Measurements from ENCODE around the gene ADAM15. TPM values are rescaled to one million over a fixed set of nuclear protein-coding genes. Genes with fewer than 3 reads are reported as not detected.

ADAM15 gene
- total RNA-seq, 1 experiment from 2014 or later, result 187 TPM

DNA sequence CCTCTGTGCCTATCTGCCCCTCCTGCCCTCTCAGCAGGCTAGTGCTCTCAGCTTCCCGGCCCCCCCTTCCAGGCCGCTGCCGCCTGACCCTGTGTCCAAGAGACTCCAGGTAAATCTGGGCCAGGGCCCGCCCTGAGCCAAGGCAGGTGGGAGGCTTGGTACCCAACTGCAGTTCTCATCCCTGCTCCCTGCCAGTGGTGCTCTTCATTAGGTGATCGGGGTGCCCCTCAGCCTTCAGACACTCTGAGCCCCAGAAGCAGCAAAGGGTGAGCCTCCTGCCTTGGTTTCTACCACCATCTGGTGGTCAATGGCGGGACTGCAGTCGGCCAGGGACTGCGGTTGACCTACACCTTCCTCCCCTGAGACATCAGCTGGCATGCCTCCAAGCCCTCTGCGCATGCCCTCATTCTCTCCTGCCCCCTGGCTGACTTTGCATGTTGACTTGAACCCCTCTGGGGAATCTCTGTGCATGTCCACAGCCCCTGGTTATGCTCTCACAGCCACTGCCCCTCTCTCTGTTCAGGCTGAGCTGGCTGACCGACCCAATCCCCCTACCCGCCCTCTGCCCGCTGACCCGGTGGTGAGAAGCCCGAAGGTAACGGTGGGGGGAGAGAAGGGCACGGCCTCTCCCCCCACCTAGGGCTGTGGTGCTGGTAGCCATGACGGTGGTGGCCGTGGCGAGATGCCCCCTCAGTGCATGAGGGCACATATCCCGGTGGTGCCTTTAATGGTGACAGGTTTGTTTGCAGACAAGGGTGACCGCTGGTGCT, 10.4 kb downstream of the ADAM15 start:
- CTCF ChIA-PET, result interaction anchor here (0.8 kb wide), 1 partner anchor 17 kb away, joined by 3 read pairs; no protein-coding TSS in a partner anchor
- Histone ChIP-seq H3K36me3 (ENCODE audit: low read depth) (peaks cover 14% of the 10 kb centered on the region; the same call in 1 of the 2 replicates), H3K4me1 (replicated peaks; ENCODE audit: insufficient read depth) (peaks cover 10% of the 10 kb centered on the region), H3K27ac (no peak overlapping the region), H3K79me2 (ENCODE audit: low read depth) (peaks cover 13% of the 10 kb centered on the region), H3K4me3 (no peak overlapping the region), H3K27me3 (ENCODE audit: insufficient read depth, low read depth) (no peaks in the 10 kb centered on the region), H3K4me2 (no peak overlapping the region), H3K9me3 (ENCODE audit: insufficient read depth, low read depth) (no peaks in the 10 kb centered on the region), H3F3A (ENCODE audit: insufficient read depth, low read depth) (peaks cover 24% of the 10 kb centered on the region; the same call in 1 of the 2 replicates), H2AFZ (no peak overlapping the region), H3K9me2 (ENCODE audit: insufficient read depth) (no peaks in the 10 kb centered on the region), H4K20me1 (ENCODE audit: insufficient read depth) (peaks cover 7% of the 10 kb centered on the region)
- TF ChIP-seq EZH2 (IDR thresholded peaks at IDR 0.05; ENCODE audit: low read depth), result no peak
- TF ChIP-seq, protein P1, sequence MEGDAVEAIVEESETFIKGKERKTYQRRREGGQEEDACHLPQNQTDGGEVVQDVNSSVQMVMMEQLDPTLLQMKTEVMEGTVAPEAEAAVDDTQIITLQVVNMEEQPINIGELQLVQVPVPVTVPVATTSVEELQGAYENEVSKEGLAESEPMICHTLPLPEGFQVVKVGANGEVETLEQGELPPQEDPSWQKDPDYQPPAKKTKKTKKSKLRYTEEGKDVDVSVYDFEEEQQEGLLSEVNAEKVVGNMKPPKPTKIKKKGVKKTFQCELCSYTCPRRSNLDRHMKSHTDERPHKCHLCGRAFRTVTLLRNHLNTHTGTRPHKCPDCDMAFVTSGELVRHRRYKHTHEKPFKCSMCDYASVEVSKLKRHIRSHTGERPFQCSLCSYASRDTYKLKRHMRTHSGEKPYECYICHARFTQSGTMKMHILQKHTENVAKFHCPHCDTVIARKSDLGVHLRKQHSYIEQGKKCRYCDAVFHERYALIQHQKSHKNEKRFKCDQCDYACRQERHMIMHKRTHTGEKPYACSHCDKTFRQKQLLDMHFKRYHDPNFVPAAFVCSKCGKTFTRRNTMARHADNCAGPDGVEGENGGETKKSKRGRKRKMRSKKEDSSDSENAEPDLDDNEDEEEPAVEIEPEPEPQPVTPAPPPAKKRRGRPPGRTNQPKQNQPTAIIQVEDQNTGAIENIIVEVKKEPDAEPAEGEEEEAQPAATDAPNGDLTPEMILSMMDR (conservative IDR thresholded peaks at IDR 0.05), result peak; percentile 99
- intact Hi-C loops (cut with micrococcal nuclease; ENCODE audit: unreplicated experiment), result loop anchor here (1.0 to 5.0 kb wide), 3 partner anchors 155 to 504 kb away; partner anchors contain the start of gene UBE2Q1
- BruUV-seq (replicated peaks), result no TSS peak
- POLR2A ChIA-PET (ENCODE audit: unreplicated experiment), result no interaction called here
- DNase-seq, result peak; percentile 72 to 90

DNA sequence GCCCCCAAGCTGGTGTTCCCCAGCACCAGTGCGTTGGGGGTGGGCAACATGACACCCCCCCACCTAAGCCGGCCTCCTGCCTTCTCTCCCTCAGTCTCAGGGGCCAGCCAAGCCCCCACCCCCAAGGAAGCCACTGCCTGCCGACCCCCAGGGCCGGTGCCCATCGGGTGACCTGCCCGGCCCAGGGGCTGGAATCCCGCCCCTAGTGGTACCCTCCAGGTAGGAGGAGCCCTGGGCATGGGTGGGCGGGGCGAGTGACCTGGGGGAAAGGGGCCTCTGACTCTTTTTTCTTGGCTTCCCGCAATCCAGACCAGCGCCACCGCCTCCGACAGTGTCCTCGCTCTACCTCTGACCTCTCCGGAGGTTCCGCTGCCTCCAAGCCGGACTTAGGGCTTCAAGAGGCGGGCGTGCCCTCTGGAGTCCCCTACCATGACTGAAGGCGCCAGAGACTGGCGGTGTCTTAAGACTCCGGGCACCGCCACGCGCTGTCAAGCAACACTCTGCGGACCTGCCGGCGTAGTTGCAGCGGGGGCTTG, 11.1 kb downstream of the ADAM15 start:
- POLR2A ChIA-PET (ENCODE audit: unreplicated experiment), result no interaction called here
- H3K27ac ChIP-seq, result no peak overlapping the region
- DNase-seq, result no peak
- no peak overlapping the region for H3K4me2 ChIP-seq
- no peak overlapping the region for H3K4me3 ChIP-seq
- H3K4me1 ChIP-seq (replicated peaks; ENCODE audit: insufficient read depth), result peaks cover 10% of the 10 kb centered on the region
- TF ChIP-seq, protein P1 (conservative IDR thresholded peaks at IDR 0.05), result no peak
- TF ChIP-seq EZH2 (IDR thresholded peaks at IDR 0.05; ENCODE audit: low read depth), result no peak
- peaks cover 13% of the 10 kb centered on the region for H3K79me2 ChIP-seq (ENCODE audit: low read depth)
- BruUV-seq (replicated peaks), result no TSS peak
- peaks cover 24% of the 10 kb centered on the region; the same call in 1 of the 2 replicates for H3F3A ChIP-seq (ENCODE audit: insufficient read depth, low read depth)
- CTCF ChIA-PET, result interaction anchor here (0.8 kb wide), 1 partner anchor 17 kb away, joined by 3 read pairs; no protein-coding TSS in a partner anchor
- peaks cover 7% of the 10 kb centered on the region for H4K20me1 ChIP-seq (ENCODE audit: insufficient read depth)
- intact Hi-C loops (cut with micrococcal nuclease; ENCODE audit: unreplicated experiment), result loop anchor here (5.0 kb wide), 2 partner anchors 395 to 505 kb away; partner anchors contain the start of gene UBE2Q1
- H3K36me3 ChIP-seq (ENCODE audit: low read depth), result peaks cover 14% of the 10 kb centered on the region; the same call in 1 of the 2 replicates
- no peaks in the 10 kb centered on the region for H3K27me3 ChIP-seq (ENCODE audit: insufficient read depth, low read depth)
- no peaks in the 10 kb centered on the region for H3K9me3 ChIP-seq (ENCODE audit: insufficient read depth, low read depth)
- H3K9me2 ChIP-seq (ENCODE audit: insufficient read depth), result no peaks in the 10 kb centered on the region
- H2AFZ ChIP-seq, result no peak overlapping the region

DNA sequence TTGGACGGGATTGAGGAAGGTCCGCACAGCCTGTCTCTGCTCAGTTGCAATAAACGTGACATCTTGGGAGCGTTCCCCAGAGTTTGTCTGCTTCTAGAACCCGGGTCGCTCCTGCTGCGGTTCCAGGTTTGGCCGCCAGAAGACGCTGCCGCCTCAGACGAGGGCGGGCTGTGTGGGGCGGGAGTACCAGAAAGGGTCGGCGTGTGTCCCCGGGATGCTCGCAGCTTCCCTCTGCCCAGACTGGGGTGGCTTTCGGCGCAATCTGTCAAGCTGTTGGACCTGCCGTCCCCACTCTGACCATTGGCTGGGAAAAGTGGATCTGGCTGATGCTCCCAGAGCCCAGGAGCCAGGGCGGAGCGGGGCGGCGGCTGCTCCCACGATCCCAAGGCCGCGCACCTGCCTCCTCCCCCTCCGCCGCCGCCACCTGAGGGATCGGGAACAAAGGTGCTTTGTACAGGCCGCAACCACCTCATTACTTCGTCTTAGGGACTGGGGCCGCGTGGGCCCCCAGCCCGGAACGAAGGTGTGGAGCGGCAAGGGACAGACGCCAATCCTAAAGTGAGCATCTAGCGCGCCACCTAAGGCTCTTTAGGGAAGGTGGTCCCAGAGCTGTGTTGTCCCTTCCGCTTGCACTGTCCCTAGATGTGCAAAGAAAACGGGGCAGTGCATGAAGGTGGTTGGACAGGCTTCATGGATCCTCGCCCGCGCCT, 11.7 kb downstream of the ADAM15 start:
- Histone ChIP-seq H3K4me3 (peak overlapping the region; percentile 74; the same call in 1 of the 2 replicates), H4K20me1 (ENCODE audit: insufficient read depth) (peaks cover 7% of the 10 kb centered on the region), H3K9me3 (ENCODE audit: insufficient read depth, low read depth) (no peaks in the 10 kb centered on the region), H3K4me1 (replicated peaks; ENCODE audit: insufficient read depth) (peaks cover 10% of the 10 kb centered on the region), H3K9me2 (ENCODE audit: insufficient read depth) (no peaks in the 10 kb centered on the region), H3K4me2 (peak overlapping the region; percentile 80), H2AFZ (no peak overlapping the region), H3K27ac (no peak overlapping the region), H3F3A (ENCODE audit: insufficient read depth, low read depth) (peaks cover 24% of the 10 kb centered on the region; the same call in 1 of the 2 replicates), H3K36me3 (ENCODE audit: low read depth) (peaks cover 13% of the 10 kb centered on the region; the same call in 1 of the 2 replicates), H3K79me2 (ENCODE audit: low read depth) (peaks cover 13% of the 10 kb centered on the region), H3K27me3 (ENCODE audit: insufficient read depth, low read depth) (no peaks in the 10 kb centered on the region)
- DNase-seq, result no peak
- POLR2A ChIA-PET (ENCODE audit: unreplicated experiment), result interaction anchor here (0.7 kb wide), 1 partner anchor 65 kb away, joined by 6 read pairs; no protein-coding TSS in a partner anchor
- TF ChIP-seq, protein P1 (conservative IDR thresholded peaks at IDR 0.05), result no peak
- no peak for TF ChIP-seq EZH2 (IDR thresholded peaks at IDR 0.05; ENCODE audit: low read depth)
- no TSS peak for BruUV-seq (replicated peaks)
- CTCF ChIA-PET, result no interaction called here
- intact Hi-C loops (cut with micrococcal nuclease; ENCODE audit: unreplicated experiment), result loop anchor here (1.0 to 5.0 kb wide), 3 partner anchors 21 to 506 kb away; partner anchors contain the start of gene UBE2Q1

Measured in PC-9 (cell line).